HPDE6-E6E7 (cell line): ENCODE data around the gene UGT1A4.

Experiments used
- DNase-seq: peaks from one replicate; pipeline ENCODE4 v3.0.0; 2011; ENCODE audit warnings: missing footprints; ENCODE audit errors: extremely low spot score

Gene UGT1A4

DNA sequence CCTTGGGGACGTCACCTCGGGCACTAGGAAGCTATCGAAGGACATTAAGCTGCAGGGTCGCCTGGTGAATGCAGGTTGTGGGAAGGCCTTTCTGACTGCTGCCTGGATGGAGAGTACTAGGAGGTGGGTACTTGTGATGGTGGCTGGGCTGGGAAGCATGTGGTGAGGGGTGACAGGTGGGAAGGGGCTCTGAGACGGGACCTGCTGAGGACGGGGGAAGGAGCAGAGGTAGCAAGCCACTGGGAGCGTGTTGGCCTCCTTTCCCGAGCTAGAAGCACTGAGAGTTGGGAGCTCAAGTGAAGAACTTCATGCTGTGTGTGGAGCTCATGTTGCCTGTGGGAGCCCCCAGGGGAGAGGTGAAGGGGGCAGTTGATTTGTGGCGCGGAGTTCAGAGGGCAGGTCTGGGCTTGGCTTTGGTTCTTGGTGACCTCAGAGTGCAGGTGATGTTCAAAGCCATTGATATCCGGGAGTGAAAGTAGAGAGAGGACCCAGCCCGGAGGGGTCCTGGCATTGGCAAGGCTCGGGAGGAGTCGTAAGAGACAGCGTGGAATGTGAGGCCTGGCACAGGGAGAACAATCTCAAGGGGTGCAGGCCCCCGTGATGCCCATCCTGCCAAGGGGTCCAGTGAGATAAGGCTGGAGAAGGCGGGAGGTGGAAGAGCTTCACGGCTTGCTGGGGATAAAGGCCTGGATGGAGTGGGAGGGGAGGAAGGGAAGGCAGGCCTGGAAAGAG is 72.8 kb downstream of the UGT1A4 start:
- DNase-seq = no peak

DNA sequence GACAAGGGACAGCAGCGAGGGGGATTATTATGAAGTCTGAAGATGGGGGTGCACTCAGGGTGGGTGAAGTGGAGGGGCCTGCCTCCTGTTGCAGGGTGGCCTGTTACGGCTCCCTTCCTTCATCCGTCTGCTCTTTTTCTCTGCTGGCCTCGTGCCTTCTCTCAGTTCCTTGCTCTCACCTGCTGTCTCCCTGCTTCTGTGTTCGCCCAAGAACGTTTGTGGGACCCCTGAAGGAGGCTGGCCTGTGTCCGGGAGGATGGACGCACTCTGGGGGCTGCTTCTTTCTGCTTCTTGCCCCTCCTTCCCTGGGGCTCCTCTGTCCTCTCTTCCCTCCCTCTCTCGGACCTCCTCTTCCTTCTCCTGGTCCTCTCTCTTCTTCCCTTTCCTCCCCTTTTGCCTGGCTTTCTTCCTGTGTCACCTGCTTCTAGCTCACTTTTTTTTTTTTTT is 73.4 kb downstream of the UGT1A4 start:
- DNase-seq = no peak

DNA sequence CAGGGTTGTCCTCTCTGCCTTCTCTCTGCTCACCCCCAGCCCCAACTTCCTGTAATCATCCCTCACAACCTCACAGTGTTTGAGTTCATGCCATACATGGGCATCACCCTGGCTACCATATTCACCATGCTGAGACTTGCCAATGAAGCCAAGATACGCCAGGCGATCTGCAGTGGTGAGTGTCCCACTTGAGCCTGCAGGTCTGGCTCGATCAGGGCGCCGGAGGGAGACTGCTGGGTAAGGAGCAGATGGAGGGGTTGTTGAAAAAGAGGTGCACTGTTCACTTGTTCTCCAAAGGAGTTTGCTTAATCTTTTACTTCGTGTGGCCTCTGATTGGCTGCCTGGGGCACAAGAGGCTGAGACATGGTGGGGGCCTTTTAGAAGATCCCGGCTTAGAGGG is 74.2 kb downstream of the UGT1A4 start:
- DNase-seq = no peak

DNA sequence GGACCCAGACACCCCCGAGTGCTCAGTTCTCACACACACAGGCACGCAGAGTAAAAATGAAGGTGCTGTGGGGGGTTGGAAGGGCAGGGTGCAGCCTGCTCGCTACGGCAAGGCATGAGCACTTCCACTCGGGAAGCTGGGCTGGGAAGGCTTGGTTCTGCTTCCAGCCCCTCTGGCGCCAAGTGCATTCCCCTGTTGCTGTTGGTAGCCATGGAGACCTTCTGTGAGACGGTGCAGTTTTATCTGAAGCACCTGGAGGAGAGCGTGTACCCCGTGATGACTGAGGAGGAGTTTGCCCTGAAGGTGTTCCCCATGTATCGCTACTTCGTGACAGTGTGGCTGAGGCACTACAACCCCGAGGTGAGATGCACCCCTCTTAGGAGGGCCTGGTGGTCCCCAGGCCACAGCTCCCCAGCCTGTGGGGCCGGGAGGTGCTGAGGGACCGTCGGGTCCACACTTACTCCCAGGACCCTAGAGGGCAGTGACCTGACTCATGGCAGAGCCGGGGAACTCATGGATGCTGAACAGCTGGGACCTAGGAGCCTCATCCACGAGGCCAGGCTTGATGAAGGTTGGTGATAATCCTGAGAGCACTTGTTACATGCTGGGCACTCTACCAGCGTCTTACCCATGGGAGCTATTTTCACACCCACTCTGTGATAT is 75.1 kb downstream of the UGT1A4 start:
- no peak for DNase-seq

DNA sequence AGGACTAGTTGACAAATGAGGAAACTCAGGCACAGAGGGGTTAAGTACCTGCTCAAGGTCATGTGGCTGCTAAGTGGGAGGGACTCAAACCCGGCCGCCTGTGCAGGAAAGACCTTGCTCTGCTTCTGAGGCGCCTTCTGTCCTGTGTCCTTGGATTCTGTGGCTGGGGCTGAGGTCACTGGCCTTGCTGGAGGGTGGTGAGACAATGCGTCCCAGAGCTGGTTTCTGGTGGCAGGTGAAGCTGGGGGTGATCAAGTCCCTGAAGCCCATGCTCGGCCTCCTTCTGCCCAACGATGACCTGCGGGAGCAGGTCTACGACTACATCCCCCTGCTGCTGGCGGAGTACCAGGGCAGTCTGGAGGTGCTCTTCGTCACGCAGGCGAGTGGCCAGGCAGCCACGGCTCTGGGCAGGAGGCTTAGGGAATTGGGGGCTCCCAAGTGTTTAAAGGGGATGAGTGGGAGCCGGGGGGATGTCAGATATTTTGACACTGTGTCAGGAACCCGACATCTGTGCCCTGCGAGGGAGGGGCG is 75.7 kb downstream of the UGT1A4 start:
- no peak for DNase-seq

DNA sequence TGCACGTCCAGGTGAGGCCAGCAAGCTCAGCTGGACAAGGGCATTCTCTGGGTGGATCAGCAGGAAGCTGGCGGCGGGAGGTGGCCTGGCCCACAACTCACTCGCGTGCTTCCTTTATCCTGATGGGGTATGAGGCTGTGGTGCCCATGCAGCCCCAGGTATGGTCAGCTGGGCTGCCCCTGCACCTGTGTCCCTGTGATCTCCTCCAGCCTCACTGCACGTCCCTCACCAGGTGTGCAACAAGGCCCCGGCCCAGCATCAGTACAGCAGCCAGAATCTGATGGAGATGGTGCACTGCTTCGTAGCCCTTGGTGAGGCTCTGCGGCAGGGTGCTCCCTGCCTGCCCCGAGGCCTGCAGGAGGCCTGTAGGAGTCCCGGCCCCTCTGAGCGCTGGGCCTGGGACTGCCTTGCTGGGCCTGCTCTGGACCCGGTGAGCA is 77.2 kb downstream of the UGT1A4 start:
- DNase-seq = no peak

DNA sequence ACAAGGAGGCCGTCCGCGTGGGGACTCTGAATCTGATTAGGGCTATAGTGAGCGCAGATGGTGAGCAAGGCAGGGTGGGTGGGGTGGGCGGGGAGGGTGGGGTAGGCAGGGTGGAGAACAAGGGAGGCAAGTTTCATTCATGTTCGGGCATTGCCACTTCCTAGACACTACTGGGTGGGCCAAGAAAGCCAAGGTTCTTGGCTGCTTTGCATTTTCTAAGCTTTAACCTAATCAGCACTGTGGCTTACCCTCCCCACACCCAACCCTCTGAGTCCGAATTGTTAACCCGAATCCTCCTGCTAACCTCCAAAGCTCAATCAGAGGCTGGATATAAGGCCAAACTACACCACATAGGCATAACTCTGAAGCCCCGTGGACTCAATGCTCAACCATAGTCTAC is 77.7 kb downstream of the UGT1A4 start:
- no peak for DNase-seq

DNA sequence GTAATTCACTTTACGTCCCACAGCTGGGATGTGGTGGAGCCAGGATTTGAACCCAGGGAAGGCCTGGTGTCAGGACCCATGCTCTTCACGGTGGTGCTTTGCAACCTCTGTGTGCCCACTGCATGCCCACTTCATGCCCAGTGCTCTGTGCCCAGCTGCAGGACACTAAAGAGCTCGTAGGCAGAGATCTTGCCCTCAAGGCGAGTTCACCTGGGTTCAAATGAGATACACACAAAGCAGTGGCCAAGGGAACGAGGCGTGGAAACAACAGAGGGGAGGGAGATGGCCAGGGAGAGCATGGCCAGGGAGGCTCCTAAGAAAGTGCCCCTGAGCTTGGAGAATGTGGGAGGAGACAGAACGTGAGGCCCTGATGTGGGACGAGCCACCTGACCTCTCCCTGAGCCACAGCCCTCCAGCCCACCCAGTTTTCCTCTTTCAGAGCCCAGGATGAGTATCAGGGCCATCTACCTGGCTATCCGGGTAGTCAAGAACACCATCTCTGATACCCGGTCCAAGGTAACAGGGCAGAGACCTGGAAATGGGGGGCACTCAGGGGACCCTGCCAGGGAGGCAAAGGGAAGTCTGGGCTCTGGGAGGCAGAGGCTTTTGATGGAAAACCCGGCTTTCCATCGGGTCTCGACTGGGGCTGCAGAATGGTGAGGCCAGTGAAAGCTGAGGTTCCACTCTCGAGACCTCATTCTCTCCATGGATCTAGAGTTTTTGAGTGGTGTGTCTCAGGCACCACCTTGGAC is 80.0 kb downstream of the UGT1A4 start:
- no peak for DNase-seq

DNA sequence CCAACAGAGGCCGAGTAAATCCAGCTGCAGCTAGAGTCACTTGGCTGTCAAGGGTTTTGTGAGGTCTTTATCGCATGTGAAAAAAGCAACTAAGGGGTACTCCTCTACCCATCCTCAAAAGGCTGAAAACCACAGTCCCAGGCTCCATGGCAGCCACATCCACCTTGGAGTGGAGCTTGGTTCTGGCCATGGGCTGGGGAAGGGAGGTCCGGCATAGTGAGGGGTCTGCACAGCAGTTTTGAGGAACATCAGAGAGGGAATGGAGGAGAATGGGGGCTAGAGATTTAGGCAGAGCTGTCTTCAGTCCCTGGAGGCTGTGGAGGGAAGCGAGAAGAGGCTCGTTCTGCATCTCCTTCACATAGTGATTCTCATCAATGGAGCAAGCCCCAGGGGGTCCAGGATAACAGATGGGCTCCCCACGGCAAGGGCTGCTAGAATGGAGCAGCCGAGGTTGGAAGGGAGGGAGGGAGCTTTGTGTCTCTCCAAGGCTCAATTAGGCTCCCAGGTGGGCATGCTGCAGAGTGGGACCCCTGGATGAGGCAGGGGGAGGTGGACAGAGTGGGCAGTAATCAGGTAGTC is 80.6 kb downstream of the UGT1A4 start:
- no peak for DNase-seq

DNA sequence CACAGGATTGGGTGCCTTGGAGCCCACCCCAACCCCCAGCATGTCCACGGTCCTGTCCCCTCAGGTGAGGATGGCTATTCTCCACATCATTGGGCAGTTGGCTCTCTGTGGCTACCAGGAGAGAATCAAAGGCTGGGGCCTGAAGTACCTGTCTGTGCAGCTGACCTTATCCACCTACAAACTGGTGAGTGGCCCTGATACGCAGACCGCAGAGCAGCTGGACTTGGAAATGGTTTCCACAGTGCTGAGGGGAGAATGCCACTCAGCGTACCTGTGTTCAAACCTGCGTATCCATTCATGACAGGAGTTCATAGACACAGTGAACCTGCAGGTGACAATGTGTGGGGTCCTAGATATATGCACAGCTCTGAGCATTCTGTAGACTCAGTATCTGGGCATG is 81.2 kb downstream of the UGT1A4 start:
- no peak for DNase-seq

DNA sequence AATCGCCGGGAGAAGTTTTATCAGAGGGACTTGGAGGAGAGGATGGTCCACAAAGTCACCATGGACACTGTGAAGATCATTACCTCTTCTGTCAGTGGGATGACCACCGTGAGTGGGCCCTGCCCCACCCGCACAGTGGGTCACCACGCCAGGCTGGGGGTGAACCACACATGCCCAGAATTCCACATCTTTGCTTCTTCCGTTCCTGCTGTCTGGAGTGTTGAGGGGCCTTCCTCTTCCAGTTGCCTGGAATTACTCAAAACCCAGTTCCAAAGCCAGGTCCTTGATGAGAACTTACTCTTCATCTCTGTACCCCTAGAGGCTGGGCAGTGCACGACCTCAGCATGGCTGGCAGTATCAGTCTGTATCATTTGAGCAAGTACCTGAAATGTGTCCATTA is 81.7 kb downstream of the UGT1A4 start:
- no peak for DNase-seq

DNA sequence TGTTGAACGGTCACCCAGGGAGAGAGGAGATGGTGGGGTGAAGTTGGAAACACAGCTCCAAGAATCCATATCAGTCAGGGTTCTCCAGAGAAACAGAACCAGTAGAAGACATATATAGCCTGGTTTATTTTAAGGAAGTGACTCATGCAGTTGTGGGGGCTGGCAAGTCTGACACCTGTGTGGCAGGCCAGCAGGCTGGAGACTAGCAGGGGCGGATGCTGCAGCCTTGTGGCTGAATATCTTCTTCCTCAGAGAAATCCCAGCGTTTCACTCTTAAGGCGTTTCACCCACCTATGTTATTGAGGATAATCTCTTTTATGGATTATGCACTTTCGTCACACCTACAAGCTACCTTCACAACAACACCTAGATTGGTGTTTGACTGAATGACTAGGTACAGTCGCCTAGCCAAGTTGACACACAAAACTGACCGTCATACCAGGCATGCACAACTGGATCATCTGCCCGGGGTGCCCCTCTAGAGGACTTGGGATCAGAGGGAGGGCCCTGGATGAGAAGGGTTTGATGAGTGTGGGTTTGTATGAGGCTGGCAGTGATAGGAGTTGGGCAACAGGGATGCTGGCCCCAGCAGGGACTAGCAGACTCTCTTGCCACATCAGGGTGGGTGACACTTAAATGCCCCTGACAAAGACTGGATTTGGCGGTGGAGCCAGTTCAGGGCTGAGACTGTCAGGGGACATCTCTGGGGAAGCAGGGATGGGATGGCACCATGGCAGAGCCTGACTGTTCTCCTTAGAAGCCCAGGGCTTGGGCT is 83.0 kb downstream of the UGT1A4 start:
- DNase-seq = no peak

DNA sequence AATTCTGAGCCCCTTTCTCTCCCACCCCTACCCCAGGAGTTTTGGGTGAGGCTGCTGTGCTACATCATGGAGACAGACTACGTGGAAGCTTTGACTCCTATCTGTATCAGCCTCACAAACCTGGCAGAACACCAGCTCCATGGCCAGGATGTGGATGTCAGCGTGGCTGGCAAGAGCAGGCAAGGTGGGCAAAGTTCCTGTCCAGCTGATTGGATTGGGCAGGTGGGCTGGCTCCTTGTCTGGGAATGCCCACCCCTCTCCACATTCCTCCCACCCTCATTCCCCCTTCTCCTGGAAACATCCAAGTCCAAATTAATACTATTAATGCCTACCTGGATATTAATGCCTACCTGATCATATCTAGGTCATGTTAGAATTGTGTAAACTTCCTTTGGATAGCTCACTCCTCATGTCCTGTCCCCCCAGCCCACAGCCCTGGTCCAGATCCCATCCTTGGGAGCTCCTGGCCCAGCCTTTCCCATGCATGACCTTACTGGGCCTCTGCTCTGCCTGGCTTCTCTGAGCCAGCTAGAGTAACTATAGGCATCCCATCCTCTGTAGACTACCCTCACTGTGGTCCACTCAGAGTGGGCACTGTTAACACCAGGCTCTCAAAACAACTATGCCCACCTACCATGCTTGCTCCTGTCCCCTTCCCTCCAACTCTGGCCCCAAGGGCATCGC is 83.7 kb downstream of the UGT1A4 start:
- no peak for DNase-seq

DNA sequence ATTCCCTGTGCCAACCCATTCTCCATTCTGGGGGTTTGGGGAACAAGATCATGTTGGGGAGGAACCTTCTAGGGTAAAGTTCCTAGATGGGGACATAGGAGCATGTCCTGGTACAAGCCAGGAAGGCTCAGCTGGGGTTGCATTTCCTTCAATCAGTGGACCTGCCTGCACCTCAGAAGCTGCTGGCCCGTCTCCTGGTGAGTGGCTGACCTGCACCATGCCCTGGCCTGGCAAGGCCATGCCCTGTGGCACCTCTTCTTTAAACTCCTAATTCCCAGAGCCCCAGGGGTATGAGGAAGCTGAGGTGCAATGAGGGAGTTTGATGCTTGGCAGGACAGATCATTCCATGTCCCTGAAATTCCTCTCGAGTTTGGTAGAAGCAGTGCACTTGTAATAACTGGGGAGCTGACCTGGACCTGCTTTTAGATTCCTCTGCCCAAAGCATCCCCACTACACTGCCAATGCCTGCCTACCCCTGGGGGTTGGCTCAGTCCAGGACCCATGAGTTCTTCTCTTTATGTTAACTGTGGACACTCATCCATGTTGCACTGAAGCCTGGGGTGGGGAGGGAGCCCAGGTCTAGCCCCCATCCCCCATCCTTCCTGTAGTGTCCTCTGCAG is 84.9 kb downstream of the UGT1A4 start:
- no peak for DNase-seq

DNA sequence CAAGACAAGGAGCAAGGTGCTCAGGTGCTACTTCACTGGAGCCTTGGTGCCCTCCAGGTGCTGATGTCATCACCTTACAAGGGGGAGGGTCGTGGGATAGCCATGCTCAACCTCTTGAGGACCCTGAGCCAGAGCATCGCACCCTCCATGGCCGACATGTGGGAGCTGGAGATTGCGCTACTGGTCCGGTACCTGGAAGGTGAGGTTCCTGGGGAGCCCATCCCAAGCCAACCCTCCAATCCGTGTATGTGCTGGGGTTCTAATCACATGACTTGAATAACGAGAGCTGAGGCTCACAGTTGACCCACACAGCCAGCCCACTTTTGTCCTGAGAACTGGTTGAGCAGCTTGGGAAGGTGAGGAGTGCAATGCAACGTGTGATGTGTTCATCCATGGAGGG is 85.5 kb downstream of the UGT1A4 start:
- no peak for DNase-seq

DNA sequence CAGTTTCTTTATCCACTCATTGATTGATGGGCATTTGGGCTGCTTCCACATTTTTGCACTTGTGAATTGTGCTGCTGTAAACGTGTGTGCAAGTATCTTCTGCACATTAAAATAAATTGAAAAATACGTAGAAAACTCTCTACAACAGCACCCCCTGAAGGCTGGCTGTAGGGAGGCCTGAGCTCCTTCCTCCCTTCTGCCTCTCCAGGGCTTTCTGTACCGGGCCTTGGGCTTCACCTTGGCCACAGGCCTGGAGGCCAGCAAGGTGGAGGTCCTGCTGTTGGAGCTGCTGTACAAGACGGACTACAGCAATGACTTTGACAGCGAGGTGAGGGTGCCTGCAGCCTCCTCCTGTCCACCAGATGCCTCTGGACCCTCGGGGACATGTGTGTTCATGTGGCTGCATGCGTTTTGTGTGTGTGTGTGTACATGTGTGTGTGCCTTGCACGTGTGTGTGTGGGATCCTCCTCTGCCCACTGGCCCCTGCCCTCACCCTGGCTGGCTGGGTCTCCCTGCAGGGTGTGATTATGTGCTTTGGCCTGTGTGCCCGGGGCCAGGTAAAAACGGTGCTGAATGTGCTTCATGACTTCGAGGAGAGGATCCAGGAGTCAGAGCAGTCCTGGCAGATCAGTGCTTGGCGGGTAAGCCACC is 88.8 kb downstream of the UGT1A4 start:
- no peak for DNase-seq

DNA sequence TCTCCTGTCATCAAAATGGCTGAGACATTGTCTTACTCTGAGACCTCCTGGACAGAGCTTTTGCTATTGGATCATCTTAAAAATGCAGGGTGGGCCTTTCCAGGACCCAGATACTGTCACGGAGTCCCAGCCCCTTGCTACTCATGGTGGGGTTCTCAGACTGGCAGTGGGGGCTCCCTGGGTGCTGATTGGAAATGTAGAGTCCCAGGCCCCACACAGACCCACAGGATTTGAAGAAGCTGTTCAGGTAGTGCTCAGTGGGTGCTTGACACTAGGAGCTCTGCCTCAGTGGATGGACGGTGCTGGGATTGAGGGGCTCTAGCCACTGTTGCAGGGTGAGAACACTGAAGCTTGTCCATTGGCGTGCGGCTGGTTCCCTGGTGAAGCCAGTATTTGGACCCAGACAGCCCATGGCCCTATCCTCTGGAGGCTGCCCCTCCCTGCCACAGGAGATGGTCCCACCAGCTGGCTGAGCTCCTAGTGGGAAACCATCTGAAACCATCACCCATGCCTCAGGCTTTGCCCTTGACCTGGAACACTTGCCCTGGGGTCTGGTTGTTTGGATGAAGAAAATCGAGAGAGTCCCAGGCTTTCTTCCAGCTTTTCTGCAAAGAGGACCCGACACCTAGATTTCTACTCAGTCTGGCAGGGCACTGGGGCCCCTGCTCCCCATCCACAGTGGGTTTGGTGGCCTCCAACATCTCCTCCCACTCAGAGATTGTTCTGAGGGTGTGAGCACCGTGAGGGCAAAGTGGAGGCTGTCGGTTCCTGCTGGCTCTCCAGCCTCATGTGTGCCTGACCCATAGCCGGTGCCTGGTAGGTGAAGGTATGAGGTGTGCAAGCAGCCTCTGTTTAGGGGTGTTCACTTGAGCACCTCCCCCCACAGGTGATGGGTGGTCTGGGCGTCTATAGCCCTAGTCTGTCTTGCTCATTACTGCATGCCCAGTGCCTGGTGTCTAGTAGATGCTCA is 89.7 kb downstream of the UGT1A4 start:
- DNase-seq = no peak

DNA sequence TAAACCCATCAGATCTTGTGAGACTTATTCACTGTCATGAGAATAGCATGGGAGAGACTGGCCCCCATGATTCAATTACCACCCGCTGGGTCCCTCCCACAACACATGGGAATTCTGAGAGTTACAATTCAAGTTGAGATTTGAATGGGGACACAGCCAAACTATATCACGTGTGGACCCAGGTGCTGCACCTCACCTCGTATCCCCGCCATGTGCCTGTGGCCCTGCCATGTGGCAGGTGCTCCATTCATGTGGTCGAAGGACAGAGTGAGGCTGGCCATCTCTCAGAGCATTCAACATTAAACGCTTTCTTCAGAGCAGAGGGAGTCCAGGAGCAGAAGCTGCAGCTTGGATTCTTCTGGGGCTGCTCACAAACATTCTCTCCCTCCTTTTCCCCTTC is 91.8 kb downstream of the UGT1A4 start:
- DNase-seq = no peak

DNA sequence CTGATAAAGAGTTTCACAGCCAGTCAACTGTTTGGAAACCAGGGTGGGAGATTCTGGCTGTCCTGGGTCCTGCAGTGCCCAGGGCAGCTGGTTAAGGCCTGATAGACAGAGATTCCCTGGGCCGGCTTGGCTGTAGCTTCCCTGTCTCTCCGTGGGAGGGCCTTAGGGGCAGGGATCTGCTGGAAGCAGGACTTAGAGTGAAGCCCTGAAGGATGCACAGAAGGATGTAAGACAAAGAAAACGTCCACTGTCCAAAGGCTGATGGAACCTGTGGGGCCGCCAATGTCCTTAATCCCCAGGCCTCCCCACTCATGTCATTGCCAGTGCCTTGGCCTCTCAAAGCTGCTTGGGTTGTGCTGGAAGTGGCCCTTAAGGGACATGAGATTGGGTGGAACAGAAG is 92.6 kb downstream of the UGT1A4 start:
- no peak for DNase-seq
